ENCODE results near the gene ZNF169.

DNA sequence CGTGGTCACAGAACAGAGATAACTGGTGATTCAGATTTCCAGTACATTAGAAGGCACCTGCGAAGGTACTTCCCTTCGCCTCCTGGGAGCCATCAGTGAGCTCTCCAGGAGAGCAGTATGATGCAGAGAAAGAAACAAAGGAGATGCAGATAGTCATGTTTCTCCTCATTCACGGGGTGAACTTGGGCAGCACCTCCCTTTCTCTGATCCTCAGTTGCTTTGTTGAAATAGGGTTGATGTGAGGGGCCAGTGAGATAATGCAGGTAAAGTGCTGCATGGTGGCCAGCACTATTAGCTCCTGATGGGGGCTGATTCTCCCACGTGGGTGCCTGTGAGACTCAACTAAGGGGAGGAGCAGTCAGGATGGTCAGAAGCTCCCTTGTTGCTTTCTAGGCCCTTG is 46.6 kb upstream of the ZNF169 start:
- TF ChIP-seq, protein P1, sequence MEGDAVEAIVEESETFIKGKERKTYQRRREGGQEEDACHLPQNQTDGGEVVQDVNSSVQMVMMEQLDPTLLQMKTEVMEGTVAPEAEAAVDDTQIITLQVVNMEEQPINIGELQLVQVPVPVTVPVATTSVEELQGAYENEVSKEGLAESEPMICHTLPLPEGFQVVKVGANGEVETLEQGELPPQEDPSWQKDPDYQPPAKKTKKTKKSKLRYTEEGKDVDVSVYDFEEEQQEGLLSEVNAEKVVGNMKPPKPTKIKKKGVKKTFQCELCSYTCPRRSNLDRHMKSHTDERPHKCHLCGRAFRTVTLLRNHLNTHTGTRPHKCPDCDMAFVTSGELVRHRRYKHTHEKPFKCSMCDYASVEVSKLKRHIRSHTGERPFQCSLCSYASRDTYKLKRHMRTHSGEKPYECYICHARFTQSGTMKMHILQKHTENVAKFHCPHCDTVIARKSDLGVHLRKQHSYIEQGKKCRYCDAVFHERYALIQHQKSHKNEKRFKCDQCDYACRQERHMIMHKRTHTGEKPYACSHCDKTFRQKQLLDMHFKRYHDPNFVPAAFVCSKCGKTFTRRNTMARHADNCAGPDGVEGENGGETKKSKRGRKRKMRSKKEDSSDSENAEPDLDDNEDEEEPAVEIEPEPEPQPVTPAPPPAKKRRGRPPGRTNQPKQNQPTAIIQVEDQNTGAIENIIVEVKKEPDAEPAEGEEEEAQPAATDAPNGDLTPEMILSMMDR (IDR thresholded peaks at IDR 0.05), result no peak
- TF ChIP-seq POLR2A (IDR thresholded peaks at IDR 0.05) (no peak), POLR2AphosphoS5 (IDR thresholded peaks at IDR 0.05; ENCODE audit: insufficient read depth in 1 of 2, low read depth in 1 of 2) (no peak)

Measured in vagina (tissue), 2 donors.